ENCODE data around the gene ZNF609.

- TF ChIP-seq MXI1 (IDR thresholded peaks at IDR 0.05; ENCODE audit: borderline replicate concordance, low read depth, low read length) (no peak), CTCF (CRISPR knock-in tag; IDR thresholded peaks at IDR 0.05) (no peak), EZH2 (conservative IDR thresholded peaks at IDR 0.05; ENCODE audit: low read depth, low read length) (no peak), ZNF570 (CRISPR knock-in tag; IDR thresholded peaks at IDR 0.05; ENCODE audit: borderline replicate concordance) (no peak), HNF4A (CRISPR knock-in tag; IDR thresholded peaks at IDR 0.05) (no peak), ZNF724P (CRISPR knock-in tag; IDR thresholded peaks at IDR 0.05; ENCODE audit: borderline replicate concordance) (no peak), CCAR2 (optimal IDR thresholded peaks at IDR 0.05; ENCODE audit: low read depth, low read length) (no peak), ZNF639 (CRISPR knock-in tag; conservative IDR thresholded peaks at IDR 0.05) (no peak), ZNF558 (CRISPR knock-in tag; IDR thresholded peaks at IDR 0.05; ENCODE audit: borderline replicate concordance) (no peak)
These were observed 185.6 kb downstream of the ZNF609 start for GRCh38 chr15:64645995-64646394.
